Glutamatergic neuron (in vitro differentiated cells): ENCODE measurements around the gene DAW1. TPM values are rescaled to one million over a fixed set of nuclear protein-coding genes. Genes with fewer than 3 reads are reported as not detected.
"Not testable (repeated sequence)": the region's sequence is repeated elsewhere in the genome, so short reads cannot be mapped to it uniquely, and the experiment has no call there.

Experiments
- DNase-seq: peaks from one replicate; pipeline ENCODE4 v3.0.0; 2022
- H3K27ac Mint-ChIP-seq: one replicate; pipeline ENCODE4 v1.8.0; 2020; ENCODE audit warnings: mild to moderate bottlenecking, mixed read lengths, inconsistent platforms; ENCODE audit not compliant: unreplicated experiment
- H3K27me3 Mint-ChIP-seq: one replicate; pipeline ENCODE4 v1.8.0; 2020; ENCODE audit warnings: mild to moderate bottlenecking, moderate library complexity, mixed read lengths, inconsistent platforms; ENCODE audit not compliant: unreplicated experiment
- H3K36me3 Mint-ChIP-seq: one replicate; pipeline ENCODE4 v1.8.0; 2020; ENCODE audit warnings: mild to moderate bottlenecking, mixed read lengths, inconsistent platforms; ENCODE audit not compliant: unreplicated experiment
- H3K4me1 Mint-ChIP-seq: one replicate; pipeline ENCODE4 v1.8.0; 2020; ENCODE audit warnings: mild to moderate bottlenecking, low read depth, mixed read lengths, inconsistent platforms; ENCODE audit not compliant: unreplicated experiment
- H3K4me3 Mint-ChIP-seq: one replicate; pipeline ENCODE4 v1.8.0; 2020; ENCODE audit warnings: mild to moderate bottlenecking, mixed read lengths, inconsistent platforms; ENCODE audit not compliant: unreplicated experiment
- H3K9me3 Mint-ChIP-seq: one replicate; pipeline ENCODE4 v1.8.0; 2020; ENCODE audit warnings: mild to moderate bottlenecking, moderate library complexity, mixed read lengths, inconsistent platforms; ENCODE audit not compliant: unreplicated experiment
- total RNA-seq: library from RNA; stranded (reverse); fragmentation: NEBNext Ultra II Directional; extraction: Animal tissue kit (Norgen Biotek cat#: 25700); gene quantifications from one replicate; pipeline ENCODE4 v1.2.1, GENCODE V29; 2021; ENCODE audit not compliant: unreplicated experiment
- TF ChIP-seq, protein P1 (sequence below): fragments of 200-600 bp; sonication (generic); IDR thresholded peaks from one replicate; pipeline ENCODE4 v1.5.0; 2021; ENCODE audit not compliant: partially characterized antibody, unreplicated experiment

DAW1 gene
- total RNA-seq, 1 donor from 2014 or later, result not detected

DNA sequence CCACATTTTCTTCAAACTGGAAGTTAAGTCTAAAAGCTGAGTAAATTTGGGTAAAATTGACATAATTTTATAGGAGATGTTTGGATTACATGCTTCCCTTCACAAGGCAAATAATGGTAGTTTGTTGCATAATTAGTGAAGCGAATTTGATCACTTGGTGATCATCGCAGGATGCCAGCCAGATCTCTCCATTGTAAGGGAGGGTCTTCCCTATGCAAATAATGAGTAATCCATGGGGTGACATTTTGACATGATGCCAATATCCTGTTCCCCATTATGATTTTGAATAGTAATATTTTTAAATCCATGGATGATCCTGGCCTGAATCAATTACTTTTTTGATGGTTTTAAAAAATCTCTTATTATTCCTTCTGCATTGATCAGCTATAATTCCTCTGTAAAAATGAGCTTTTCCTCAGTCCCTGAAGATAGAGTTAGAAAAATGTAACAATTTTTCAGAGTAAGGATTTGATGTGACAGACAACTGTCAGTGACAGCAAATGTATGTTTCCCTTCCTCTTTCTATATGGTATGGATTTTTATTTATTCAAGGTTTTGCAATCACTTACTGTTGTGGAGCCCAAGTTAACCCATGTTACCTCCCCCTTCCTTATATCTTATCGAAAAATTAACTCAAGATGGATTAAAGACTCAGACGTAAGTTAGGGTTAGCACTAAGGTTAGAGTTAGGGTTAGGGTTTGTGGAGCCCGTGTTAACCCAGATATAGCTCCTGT lies 36.3 kb upstream of the DAW1 start:
- peaks cover 9% of the 10 kb centered on the region for H3K9me3 Mint-ChIP-seq

DNA sequence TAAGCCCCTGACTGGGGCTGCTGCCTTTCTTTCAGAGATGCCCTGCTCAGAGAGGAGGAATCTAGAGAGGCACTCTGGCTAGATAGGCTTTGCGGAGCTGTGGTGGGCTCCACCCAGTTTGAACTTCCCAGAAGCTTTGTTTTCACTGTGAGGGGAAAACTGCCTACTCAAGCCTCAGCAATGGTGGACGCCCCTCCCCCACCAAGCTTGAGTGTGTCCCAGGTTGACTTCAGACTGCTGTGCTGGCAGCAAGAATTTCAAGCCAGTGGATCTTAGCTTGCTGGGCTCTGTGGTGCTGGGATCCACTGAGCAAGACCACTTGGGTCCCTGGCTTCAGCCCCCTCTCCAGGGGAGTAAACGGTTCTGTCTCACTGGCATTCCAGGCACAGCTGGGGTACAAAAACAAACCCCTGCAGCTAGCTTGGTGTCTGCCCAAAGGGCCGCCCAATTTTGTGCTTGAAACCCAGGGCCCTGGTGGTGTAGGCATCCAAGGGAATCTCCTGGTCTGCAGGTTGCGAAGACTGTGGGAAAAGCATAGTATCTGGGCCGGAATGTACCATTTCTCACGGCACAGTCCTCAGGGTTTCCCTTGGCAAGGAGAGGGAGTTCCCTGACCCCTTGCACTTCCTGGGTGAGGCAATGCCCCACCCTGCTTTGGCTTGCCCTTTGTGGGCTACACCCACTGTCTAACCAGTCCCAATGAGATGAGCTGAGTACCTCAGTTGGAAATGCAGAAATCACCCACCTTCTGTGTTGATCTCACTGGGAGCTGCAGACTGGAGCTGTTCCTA lies 31.9 kb upstream of the DAW1 start:
- DNase-seq, H3K27me3 Mint-ChIP-seq, H3K27ac Mint-ChIP-seq, H3K4me1 Mint-ChIP-seq, H3K4me3 Mint-ChIP-seq: not testable (repeated sequence)
- Mint-ChIP-seq H3K36me3 (peaks cover 16% of the 10 kb centered on the region), H3K9me3 (peaks cover 12% of the 10 kb centered on the region)

More for the DNA sequence above, 36.3 kb upstream of the DAW1 start:
- Mint-ChIP-seq H3K27ac (no peak overlapping the region), H3K36me3 (peaks cover 16% of the 10 kb centered on the region), H3K4me3 (no peak overlapping the region), H3K4me1 (no peaks in the 10 kb centered on the region), H3K27me3 (no peaks in the 10 kb centered on the region)
- TF ChIP-seq, protein P1, sequence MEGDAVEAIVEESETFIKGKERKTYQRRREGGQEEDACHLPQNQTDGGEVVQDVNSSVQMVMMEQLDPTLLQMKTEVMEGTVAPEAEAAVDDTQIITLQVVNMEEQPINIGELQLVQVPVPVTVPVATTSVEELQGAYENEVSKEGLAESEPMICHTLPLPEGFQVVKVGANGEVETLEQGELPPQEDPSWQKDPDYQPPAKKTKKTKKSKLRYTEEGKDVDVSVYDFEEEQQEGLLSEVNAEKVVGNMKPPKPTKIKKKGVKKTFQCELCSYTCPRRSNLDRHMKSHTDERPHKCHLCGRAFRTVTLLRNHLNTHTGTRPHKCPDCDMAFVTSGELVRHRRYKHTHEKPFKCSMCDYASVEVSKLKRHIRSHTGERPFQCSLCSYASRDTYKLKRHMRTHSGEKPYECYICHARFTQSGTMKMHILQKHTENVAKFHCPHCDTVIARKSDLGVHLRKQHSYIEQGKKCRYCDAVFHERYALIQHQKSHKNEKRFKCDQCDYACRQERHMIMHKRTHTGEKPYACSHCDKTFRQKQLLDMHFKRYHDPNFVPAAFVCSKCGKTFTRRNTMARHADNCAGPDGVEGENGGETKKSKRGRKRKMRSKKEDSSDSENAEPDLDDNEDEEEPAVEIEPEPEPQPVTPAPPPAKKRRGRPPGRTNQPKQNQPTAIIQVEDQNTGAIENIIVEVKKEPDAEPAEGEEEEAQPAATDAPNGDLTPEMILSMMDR, result no peak
- no peak for DNase-seq

DNA sequence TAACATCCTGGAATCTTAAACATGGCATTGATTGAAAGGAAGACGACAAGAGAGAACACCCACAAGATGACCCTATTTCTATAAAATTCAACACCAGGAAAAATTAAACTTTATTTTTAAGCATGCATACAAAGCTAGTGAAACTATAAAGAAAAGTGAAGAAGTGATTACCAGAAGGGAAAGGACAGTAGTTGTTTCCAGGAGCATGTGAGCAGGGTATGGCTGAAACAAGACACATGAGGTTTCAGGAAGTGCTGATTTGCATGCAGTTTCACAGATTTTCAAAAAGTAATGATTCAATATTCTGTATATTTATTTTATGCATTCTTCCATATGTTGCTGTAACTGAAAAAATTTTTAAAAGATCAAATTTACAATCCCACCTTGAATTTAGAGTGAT lies 24.6 kb upstream of the DAW1 start:
- H3K4me1 Mint-ChIP-seq, result peaks cover 8% of the 10 kb centered on the region
- TF ChIP-seq, protein P1, result no peak
- no peaks in the 10 kb centered on the region for H3K36me3 Mint-ChIP-seq
- no peak overlapping the region for H3K4me3 Mint-ChIP-seq
- no peak for DNase-seq
- H3K27ac Mint-ChIP-seq, result no peak overlapping the region
- peaks cover 6% of the 10 kb centered on the region for H3K27me3 Mint-ChIP-seq
- H3K9me3 Mint-ChIP-seq, result no peaks in the 10 kb centered on the region

DNA sequence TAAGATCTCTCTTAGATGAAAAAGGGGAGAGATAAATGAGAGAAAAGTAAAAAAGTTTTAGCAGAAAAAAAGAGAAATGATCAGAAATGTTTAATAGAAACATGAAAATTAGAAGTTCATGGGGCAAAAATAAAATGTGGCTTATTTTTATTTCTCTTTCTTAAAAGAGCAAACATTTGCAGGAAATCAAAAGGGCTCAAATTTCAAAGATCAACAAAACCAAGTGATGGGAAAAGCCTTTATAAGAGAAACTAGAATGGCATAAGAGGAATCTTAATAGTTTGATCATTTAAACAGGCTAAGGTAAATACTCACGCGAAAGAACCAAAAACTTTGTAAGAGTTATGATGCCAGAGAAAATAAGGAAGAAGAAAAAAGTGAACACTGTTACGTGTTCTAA lies 23.3 kb upstream of the DAW1 start:
- Mint-ChIP-seq H3K4me3 (no peak overlapping the region), H3K36me3 (no peaks in the 10 kb centered on the region), H3K9me3 (peaks cover 4% of the 10 kb centered on the region), H3K27me3 (peaks cover 6% of the 10 kb centered on the region), H3K4me1 (peaks cover 8% of the 10 kb centered on the region), H3K27ac (no peak overlapping the region)
- TF ChIP-seq, protein P1, result no peak
- DNase-seq, result no peak

DNA sequence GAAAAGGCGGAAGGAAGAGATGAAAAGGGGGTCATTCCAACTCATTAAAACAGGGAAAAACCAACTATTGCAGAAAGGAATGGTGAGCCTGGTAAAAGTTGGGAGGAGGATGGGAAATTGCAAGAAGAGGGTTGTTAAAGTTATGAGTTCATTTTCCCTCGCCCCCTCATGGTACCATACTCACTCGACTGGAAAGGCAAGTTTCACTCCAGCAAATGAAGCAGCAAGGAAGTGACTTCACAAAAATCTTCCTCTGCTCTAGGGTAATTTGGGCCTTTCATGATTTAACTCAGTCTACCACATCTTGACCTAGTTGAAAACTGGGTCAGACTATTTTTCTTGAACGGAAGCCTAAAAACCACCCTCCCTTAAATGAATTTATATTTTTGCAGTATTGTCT lies 22.8 kb upstream of the DAW1 start:
- no peak for DNase-seq
- Mint-ChIP-seq H3K36me3 (no peaks in the 10 kb centered on the region), H3K9me3 (peaks cover 4% of the 10 kb centered on the region), H3K27me3 (peaks cover 6% of the 10 kb centered on the region), H3K4me1 (peaks cover 8% of the 10 kb centered on the region), H3K4me3 (no peak overlapping the region), H3K27ac (no peak overlapping the region)
- TF ChIP-seq, protein P1, result no peak
